ENCODE data around the gene RAB3B.
A peak's percentile ranks its signal among the peaks of the same experiment; 100 is the strongest.

Gene RAB3B

DNA sequence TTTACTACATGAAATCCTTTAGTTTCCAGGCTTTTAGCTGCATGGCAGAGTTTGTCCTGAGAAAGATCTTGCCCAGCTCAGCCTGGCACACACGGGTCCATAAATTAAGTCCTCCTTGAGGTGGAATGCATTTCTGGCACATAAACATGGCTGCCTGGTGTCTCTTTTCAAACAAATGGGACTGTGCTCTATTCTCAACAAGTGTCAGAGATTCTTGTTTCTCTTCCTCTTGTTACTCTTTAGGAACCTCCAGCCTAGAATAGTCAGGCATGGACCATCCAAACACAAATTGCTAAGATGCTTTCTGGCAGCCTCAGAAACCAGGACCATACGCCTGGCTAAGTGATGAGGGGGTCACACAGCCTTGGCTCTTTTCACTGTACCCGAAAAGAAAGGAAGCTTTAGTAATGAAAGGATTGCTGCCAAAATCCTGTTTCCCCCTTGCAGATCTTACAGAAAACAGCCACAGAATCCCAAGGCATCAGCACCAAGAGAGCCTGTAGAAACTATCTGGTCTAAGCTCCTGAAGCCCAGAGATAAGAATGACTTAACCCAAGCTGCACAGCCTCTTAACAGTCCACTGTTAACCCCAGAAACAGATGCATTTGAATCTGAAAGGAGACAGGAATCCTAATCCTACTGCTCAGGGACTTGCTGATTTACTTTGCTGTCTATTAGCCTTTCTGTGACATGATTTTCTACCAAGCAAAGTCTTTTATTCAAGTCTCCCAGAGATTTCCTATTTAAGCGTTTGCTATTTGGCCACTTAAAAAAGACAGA is 80.1 kb downstream of the RAB3B start:
- no peak for DNase-seq (ENCODE audit: low read depth)
- no peak overlapping the region for H3K4me3 ChIP-seq (ENCODE audit: control insufficient read depth, low read depth, low read length)
- TF ChIP-seq, protein P1, sequence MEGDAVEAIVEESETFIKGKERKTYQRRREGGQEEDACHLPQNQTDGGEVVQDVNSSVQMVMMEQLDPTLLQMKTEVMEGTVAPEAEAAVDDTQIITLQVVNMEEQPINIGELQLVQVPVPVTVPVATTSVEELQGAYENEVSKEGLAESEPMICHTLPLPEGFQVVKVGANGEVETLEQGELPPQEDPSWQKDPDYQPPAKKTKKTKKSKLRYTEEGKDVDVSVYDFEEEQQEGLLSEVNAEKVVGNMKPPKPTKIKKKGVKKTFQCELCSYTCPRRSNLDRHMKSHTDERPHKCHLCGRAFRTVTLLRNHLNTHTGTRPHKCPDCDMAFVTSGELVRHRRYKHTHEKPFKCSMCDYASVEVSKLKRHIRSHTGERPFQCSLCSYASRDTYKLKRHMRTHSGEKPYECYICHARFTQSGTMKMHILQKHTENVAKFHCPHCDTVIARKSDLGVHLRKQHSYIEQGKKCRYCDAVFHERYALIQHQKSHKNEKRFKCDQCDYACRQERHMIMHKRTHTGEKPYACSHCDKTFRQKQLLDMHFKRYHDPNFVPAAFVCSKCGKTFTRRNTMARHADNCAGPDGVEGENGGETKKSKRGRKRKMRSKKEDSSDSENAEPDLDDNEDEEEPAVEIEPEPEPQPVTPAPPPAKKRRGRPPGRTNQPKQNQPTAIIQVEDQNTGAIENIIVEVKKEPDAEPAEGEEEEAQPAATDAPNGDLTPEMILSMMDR (conservative IDR thresholded peaks at IDR 0.05; ENCODE audit: control insufficient read depth, insufficient read depth, low read depth, low read length) = no peak

DNA sequence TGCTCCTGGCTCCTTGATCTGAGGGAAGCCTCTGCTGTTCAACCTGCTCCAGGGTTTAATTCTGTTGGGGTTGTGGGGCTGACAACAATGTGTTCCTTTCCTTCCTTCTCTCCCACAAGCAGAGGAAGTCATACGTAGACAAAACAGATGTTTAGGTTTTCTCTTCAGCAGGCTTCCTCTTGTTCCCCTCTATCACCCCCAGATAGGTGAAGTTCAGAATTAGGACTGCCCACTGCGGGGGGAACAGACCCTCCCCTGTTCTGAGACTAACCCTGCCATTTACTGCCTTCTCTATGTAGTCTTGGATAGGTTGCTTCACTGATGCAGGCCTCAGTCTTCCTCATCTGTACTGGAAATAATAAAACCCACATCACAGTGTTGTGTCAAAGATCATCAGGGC is 82.0 kb downstream of the RAB3B start:
- TF ChIP-seq, protein P1 (conservative IDR thresholded peaks at IDR 0.05; ENCODE audit: control insufficient read depth, insufficient read depth, low read depth, low read length) = no peak
- no peak for DNase-seq (ENCODE audit: low read depth)
- H3K4me3 ChIP-seq (ENCODE audit: control insufficient read depth, low read depth, low read length) = no peak overlapping the region

DNA sequence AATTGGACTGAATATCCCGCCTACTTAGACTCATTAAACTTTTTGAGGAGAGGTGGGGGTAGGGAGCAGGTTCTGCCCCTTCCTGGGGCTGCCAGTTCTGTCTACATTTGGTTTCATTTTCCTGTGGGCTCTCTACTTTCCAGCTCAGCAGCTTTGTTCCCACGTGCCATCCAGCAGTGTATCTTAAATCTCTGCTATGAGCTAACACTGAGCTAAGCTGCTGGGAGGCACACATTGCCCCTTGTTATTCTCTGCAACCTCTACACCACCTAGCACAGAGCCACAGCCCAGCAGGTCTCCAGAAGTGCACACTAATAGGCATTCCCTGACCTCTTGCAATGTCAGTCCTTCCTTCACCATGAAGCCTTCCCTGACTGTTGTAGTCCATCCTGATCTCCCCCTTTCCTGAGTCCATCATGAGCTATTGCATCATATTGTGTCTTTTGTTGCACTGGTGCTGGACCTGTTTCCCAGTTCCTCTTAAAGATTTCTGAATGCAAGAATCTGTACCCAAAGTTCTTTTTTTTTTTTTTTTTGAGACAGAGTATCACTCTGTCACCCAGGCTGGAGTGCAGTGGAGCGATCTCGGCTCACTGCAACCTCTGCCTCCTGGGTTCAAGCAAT is 83.3 kb downstream of the RAB3B start:
- H3K4me3 ChIP-seq (ENCODE audit: control insufficient read depth, low read depth, low read length) = no peak overlapping the region
- DNase-seq (ENCODE audit: low read depth) = peak; percentile 19
- TF ChIP-seq, protein P1 (conservative IDR thresholded peaks at IDR 0.05; ENCODE audit: control insufficient read depth, insufficient read depth, low read depth, low read length) = no peak

DNA sequence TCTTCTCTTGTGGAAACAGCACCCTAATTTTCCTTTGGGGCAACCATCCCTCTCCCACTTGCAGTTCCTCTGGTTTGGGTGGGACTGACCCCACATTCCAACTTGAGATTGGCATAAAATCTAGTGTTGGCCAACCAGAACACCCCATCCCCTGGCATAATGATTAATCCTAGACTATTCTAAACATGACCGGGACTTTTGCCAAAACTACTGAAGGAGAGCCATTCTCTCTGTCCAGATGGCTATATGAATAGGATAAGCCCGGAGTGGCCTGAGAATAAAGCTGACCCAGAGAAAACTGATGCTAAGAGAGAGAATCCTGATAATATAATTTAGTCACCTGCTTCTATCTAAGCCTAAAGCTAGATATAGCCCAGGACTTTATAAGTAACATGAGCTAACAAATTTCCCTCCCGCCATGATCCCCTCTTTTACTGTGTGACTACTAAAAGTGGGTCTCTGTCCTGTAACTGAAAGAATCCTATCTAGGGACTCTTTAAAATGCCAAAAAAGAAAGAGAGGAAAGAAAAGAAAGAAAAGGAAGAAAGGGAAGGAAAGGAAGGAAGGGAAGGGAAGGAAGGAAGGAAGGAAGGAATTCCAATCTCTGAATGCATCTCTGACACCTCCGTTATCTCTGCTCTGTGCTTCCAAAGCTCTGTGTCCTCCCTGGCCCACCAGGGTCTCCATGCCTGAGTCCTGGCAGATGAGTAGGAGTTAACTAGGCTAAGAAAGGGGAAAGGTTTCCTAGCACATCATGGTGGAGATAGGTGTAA is 84.0 kb downstream of the RAB3B start:
- TF ChIP-seq, protein P1 (conservative IDR thresholded peaks at IDR 0.05; ENCODE audit: control insufficient read depth, insufficient read depth, low read depth, low read length) = no peak
- H3K4me3 ChIP-seq (ENCODE audit: control insufficient read depth, low read depth, low read length) = no peak overlapping the region
- DNase-seq (ENCODE audit: low read depth) = peak; percentile 64

DNA sequence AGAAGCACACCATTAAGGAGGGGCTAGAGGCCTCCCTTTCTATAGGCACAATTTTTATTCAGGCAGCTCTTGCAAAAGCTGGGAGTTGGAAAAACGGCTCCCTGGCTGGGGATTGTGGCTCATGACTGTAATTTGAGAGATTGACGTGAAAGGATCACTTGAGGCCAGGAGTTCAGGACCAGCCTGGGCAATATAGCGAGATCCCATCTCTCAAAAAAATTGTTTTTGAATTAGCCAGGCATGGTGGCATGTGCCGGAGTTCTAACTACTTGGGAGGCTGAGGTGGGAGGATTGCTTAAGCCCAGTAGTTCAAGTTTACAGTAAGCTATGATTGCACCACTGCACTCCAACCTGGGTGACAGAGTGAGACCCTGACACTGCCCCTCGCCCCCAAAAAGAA is 88.0 kb downstream of the RAB3B start:
- no peak overlapping the region for H3K4me3 ChIP-seq (ENCODE audit: control insufficient read depth, low read depth, low read length)
- DNase-seq (ENCODE audit: low read depth) = no peak
- TF ChIP-seq, protein P1 (conservative IDR thresholded peaks at IDR 0.05; ENCODE audit: control insufficient read depth, insufficient read depth, low read depth, low read length) = no peak

DNA sequence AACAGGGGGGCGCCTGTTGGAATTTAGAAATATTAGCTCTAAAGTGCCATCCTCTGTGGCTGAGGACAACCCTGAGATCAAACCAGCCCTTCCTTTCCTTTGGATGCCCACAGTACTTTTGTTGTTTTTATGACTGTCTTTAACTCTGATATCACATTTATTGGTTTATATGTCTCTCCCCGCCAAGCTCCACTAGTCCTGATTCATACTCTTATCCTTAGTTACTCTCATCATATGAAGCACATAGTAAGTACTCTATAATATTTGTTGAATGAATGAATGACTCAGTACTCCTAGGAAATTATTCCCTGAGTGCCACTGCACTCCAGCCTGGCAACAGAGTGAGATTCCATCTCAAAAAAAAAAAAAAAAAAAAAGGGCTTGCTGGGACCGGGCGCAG is 89.3 kb downstream of the RAB3B start:
- TF ChIP-seq, protein P1 (conservative IDR thresholded peaks at IDR 0.05; ENCODE audit: control insufficient read depth, insufficient read depth, low read depth, low read length) = no peak
- no peak for DNase-seq (ENCODE audit: low read depth)
- no peak overlapping the region for H3K4me3 ChIP-seq (ENCODE audit: control insufficient read depth, low read depth, low read length)

All from fibroblast of mammary gland (primary cell).